ENCODE results near the gene AZU1.
A peak's percentile ranks its signal among the peaks of the same experiment; 100 is the strongest.
"Not testable (repeated sequence)": the region's sequence is repeated elsewhere in the genome, so short reads cannot be mapped to it uniquely, and the experiment has no call there.

Gene AZU1

GRCh38 chr19:843836-844545, 16.4 kb downstream of the AZU1 start:
- H3K27ac ChIP-seq = no peak overlapping the region
- no peak for TF ChIP-seq CTCF (conservative IDR thresholded peaks at IDR 0.05)
- no peak for TF ChIP-seq ZFX (IDR thresholded peaks at IDR 0.05)

GRCh38 chr19:844546-844971, 16.9 kb downstream of the AZU1 start:
- no peak for TF ChIP-seq ZFX (IDR thresholded peaks at IDR 0.05)
- no peak for TF ChIP-seq CTCF (conservative IDR thresholded peaks at IDR 0.05)
- H3K27ac ChIP-seq = no peak overlapping the region

- TF ChIP-seq CTCF (conservative IDR thresholded peaks at IDR 0.05) = no peak
- no peak for TF ChIP-seq ZFX (IDR thresholded peaks at IDR 0.05)
- H3K27ac ChIP-seq = no peak overlapping the region
Observed at GRCh38 chr19:845707-846521, 18.3 kb downstream of the AZU1 start.

- H3K27ac ChIP-seq = no peak overlapping the region
- no peak for TF ChIP-seq CTCF (conservative IDR thresholded peaks at IDR 0.05)
- no peak for TF ChIP-seq ZFX (IDR thresholded peaks at IDR 0.05)
Observed at GRCh38 chr19:848386-848921, 20.8 kb downstream of the AZU1 start.

GRCh38 chr19:849195-849594, 21.6 kb downstream of the AZU1 start:
- not testable (repeated sequence) for H3K27ac ChIP-seq

GRCh38 chr19:850221-850978, 22.8 kb downstream of the AZU1 start:
- peak overlapping the region; percentile 13; the same call in 1 of the 2 replicates for H3K27ac ChIP-seq
- TF ChIP-seq ZFX (IDR thresholded peaks at IDR 0.05) = no peak
- TF ChIP-seq CTCF (conservative IDR thresholded peaks at IDR 0.05) = no peak

- no peak for TF ChIP-seq ZFX (IDR thresholded peaks at IDR 0.05)
- TF ChIP-seq CTCF (conservative IDR thresholded peaks at IDR 0.05) = no peak
- H3K27ac ChIP-seq = peak overlapping the region; percentile 13; the same call in 1 of the 2 replicates
Observed at GRCh38 chr19:850979-851335, 23.3 kb downstream of the AZU1 start.
